Erythroblast (primary cell): Measurements from ENCODE around the gene RBM23.

ENCODE experiments used
- GATA1 ChIP-seq: IDR thresholded peaks from 2 replicates; pipeline ENCODE4 v1.6.1; 2011; ENCODE audit warnings: low read depth, mild to moderate bottlenecking, control low read depth, low read length, moderate library complexity
- POLR2A ChIP-seq: IDR thresholded peaks from 2 replicates; pipeline ENCODE4 v1.6.1; 2011; ENCODE audit warnings: mild to moderate bottlenecking, low read length

DNA sequence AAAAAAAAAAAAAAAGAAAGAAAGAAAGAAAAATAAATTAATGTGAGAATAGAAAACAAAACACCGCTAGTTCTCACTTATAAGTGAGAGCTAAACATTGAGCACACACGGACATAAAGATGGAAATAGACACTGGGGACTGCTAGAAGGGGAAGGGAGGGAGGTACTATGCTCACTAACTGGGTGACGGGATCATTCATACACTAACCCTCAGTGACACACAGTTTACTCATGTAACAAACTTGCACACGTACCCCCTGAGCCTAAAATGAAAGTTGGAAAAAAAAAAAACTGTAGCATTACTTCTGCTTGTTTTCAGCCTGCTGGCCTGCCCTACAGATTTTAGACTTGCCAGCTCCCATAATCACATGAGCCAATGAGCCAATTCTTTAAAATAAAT lies 20.7 kb upstream of the RBM23 start:
- TF ChIP-seq POLR2A (no peak), GATA1 (no peak)
